HUDEP-2 (cell line): ENCODE data around the gene ITGB3.
A peak's percentile ranks its signal among the peaks of the same experiment; 100 is the strongest.

ENCODE experiments used
- DNase-seq, 76 experiments: peaks; one replicate each; lab custom pipeline; 2025; ENCODE audit not compliant: unreplicated experiment in 76 of 76; lab: John Stamatoyannopoulos, UW

Gene ITGB3

GRCh38 chr17:47221154-47221553 is 32.5 kb upstream of the ITGB3 start:
- no peak for DNase-seq

GRCh38 chr17:47222047-47222446 is 31.6 kb upstream of the ITGB3 start:
- DNase-seq: no peak

- no peak for DNase-seq
These were observed 30.6 kb upstream of the ITGB3 start for GRCh38 chr17:47223007-47223406.

- DNase-seq: no peak
These were observed 30.2 kb upstream of the ITGB3 start for GRCh38 chr17:47223460-47223859.

- DNase-seq: peak in 2 of 76 experiments; percentile 15 to 21
These were observed 29.6 kb upstream of the ITGB3 start for GRCh38 chr17:47224077-47224476.

- no peak for DNase-seq
These were observed 28.7 kb upstream of the ITGB3 start for GRCh38 chr17:47224966-47225365.

- peak in 4 of 76 experiments; percentile 14 to 24 (median 21) for DNase-seq
These were observed 28.2 kb upstream of the ITGB3 start for GRCh38 chr17:47225436-47225858.

- DNase-seq: no peak
These were observed 27.5 kb upstream of the ITGB3 start for GRCh38 chr17:47225911-47226688.

GRCh38 chr17:47227862-47228261 is 25.8 kb upstream of the ITGB3 start:
- DNase-seq: no peak

GRCh38 chr17:47229535-47230443 is 23.8 kb upstream of the ITGB3 start:
- DNase-seq: peak in 69 of 76 experiments; percentile 26 to 84 (median 66)

- DNase-seq: no peak
These were observed 22.8 kb upstream of the ITGB3 start for GRCh38 chr17:47230864-47231263.

- no peak for DNase-seq
These were observed 22.3 kb upstream of the ITGB3 start for GRCh38 chr17:47231334-47231733.

GRCh38 chr17:47231866-47232265 is 21.8 kb upstream of the ITGB3 start:
- no peak for DNase-seq

- DNase-seq: no peak
These were observed 21.2 kb upstream of the ITGB3 start for GRCh38 chr17:47232465-47232864.

- DNase-seq: no peak
These were observed 18.1 kb upstream of the ITGB3 start for GRCh38 chr17:47235506-47235905.

GRCh38 chr17:47235923-47236322 is 17.7 kb upstream of the ITGB3 start:
- no peak for DNase-seq

GRCh38 chr17:47237841-47238240 is 15.8 kb upstream of the ITGB3 start:
- DNase-seq: no peak

- DNase-seq: no peak
These were observed 15.2 kb upstream of the ITGB3 start for GRCh38 chr17:47238321-47239010.

GRCh38 chr17:47239619-47239966 is 14.0 kb upstream of the ITGB3 start:
- no peak for DNase-seq

- DNase-seq: peak in 71 of 76 experiments; percentile 37 to 89 (median 68)
These were observed 13.5 kb upstream of the ITGB3 start for GRCh38 chr17:47239967-47240651.

- DNase-seq: no peak
These were observed 12.8 kb upstream of the ITGB3 start for GRCh38 chr17:47240806-47241205.
